ENCODE measurements around the gene CAPN12. TPM values are rescaled to one million over a fixed set of nuclear protein-coding genes. Genes with fewer than 3 reads are reported as not detected.
A peak's percentile ranks its signal among the peaks of the same experiment; 100 is the strongest.

Gene CAPN12
- total RNA-seq, 1 experiment from 2014 or later, result 8.8 TPM

DNA sequence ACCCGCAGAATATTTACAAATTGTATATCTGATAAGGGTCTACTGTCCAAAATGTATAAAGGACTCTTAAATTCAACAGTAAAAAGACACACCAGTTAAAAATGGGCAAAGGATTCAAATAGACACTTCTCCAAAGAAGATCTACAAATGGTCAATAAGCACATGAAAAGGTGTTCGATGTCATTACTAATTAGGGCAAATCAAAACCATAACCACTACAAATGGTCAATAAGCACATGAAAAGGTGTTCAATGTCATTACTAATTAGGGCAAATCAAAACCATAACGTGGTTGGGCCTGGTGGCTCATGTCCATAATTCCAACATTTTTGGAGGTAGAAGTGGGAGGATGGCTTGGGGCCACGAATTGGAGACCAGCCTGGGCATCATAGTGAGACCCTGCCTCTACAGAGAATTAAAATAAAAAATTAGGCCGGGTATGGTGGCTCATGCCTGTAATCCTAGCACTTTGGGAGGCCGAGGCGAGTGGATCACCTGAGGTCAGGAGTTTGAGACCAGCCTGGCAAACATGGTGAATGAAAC is 56.4 kb downstream of the CAPN12 start:
- H3K36me3 ChIP-seq (ENCODE audit: control insufficient read depth in 1 of 2, insufficient read depth in 2 of 2, low read length in 2 of 2), result peaks cover 0 to 17% of the 10 kb centered on the region in 2 experiments; a peak in 2 of 4 replicates
- peaks cover 89% of the 10 kb centered on the region for H3K79me2 ChIP-seq (ENCODE audit: insufficient read depth, low read length)
- H3K9ac ChIP-seq (ENCODE audit: low read length), result peak overlapping the region; percentile 83
- POLR2A ChIA-PET, result no interaction called here
- H4K20me1 ChIP-seq (ENCODE audit: insufficient read depth), result no peaks in the 10 kb centered on the region
- H3K27ac ChIP-seq (ENCODE audit: low read depth, low read length), result peak overlapping the region; percentile 98; the same call in 1 of the 2 replicates
- DNase-seq (ENCODE audit: low read depth, low spot score), result no peak
- TF ChIP-seq, protein P1, sequence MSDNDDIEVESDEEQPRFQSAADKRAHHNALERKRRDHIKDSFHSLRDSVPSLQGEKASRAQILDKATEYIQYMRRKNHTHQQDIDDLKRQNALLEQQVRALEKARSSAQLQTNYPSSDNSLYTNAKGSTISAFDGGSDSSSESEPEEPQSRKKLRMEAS (IDR thresholded peaks at IDR 0.05), result no peak
- TF ChIP-seq POLR2A (IDR thresholded peaks at IDR 0.05; ENCODE audit: borderline replicate concordance, extremely low read depth, insufficient read depth, insufficient read length), result no peak
- no peak for TF ChIP-seq EZH2 (IDR thresholded peaks at IDR 0.05)
- no peak for TF ChIP-seq FOSL1 (IDR thresholded peaks at IDR 0.05; ENCODE audit: low read depth)
- TF ChIP-seq ZFX (IDR thresholded peaks at IDR 0.05), result no peak
- TF ChIP-seq RAD21 (IDR thresholded peaks at IDR 0.05; ENCODE audit: low read depth), result no peak
- TF ChIP-seq CBX3 (IDR thresholded peaks at IDR 0.05; ENCODE audit: low read depth), result no peak
- no peak for TF ChIP-seq JUND (IDR thresholded peaks at IDR 0.05)
- TF ChIP-seq EZH2phosphoT487 (IDR thresholded peaks at IDR 0.05; ENCODE audit: borderline replicate concordance), result no peak
- TF ChIP-seq, protein P2, sequence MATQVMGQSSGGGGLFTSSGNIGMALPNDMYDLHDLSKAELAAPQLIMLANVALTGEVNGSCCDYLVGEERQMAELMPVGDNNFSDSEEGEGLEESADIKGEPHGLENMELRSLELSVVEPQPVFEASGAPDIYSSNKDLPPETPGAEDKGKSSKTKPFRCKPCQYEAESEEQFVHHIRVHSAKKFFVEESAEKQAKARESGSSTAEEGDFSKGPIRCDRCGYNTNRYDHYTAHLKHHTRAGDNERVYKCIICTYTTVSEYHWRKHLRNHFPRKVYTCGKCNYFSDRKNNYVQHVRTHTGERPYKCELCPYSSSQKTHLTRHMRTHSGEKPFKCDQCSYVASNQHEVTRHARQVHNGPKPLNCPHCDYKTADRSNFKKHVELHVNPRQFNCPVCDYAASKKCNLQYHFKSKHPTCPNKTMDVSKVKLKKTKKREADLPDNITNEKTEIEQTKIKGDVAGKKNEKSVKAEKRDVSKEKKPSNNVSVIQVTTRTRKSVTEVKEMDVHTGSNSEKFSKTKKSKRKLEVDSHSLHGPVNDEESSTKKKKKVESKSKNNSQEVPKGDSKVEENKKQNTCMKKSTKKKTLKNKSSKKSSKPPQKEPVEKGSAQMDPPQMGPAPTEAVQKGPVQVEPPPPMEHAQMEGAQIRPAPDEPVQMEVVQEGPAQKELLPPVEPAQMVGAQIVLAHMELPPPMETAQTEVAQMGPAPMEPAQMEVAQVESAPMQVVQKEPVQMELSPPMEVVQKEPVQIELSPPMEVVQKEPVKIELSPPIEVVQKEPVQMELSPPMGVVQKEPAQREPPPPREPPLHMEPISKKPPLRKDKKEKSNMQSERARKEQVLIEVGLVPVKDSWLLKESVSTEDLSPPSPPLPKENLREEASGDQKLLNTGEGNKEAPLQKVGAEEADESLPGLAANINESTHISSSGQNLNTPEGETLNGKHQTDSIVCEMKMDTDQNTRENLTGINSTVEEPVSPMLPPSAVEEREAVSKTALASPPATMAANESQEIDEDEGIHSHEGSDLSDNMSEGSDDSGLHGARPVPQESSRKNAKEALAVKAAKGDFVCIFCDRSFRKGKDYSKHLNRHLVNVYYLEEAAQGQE (IDR thresholded peaks at IDR 0.05; ENCODE audit: low read depth), result no peak
- no peak for TF ChIP-seq EGR1 (IDR thresholded peaks at IDR 0.05; ENCODE audit: low read depth)
- no peak for TF ChIP-seq YY1 (IDR thresholded peaks at IDR 0.05; ENCODE audit: extremely low read depth, insufficient replicate concordance, low read depth, low read length)
- TF ChIP-seq, protein P3, sequence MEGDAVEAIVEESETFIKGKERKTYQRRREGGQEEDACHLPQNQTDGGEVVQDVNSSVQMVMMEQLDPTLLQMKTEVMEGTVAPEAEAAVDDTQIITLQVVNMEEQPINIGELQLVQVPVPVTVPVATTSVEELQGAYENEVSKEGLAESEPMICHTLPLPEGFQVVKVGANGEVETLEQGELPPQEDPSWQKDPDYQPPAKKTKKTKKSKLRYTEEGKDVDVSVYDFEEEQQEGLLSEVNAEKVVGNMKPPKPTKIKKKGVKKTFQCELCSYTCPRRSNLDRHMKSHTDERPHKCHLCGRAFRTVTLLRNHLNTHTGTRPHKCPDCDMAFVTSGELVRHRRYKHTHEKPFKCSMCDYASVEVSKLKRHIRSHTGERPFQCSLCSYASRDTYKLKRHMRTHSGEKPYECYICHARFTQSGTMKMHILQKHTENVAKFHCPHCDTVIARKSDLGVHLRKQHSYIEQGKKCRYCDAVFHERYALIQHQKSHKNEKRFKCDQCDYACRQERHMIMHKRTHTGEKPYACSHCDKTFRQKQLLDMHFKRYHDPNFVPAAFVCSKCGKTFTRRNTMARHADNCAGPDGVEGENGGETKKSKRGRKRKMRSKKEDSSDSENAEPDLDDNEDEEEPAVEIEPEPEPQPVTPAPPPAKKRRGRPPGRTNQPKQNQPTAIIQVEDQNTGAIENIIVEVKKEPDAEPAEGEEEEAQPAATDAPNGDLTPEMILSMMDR (IDR thresholded peaks at IDR 0.05 in 2 of 3, conservative IDR thresholded peaks at IDR 0.05 in 1 of 3; ENCODE audit: borderline replicate concordance in 1 of 3, insufficient read depth in 1 of 3, low read depth in 2 of 3, low read length in 2 of 3), result no peak
- H3K9me3 ChIP-seq (ENCODE audit: control insufficient read depth in 1 of 2, insufficient read depth in 1 of 2, low read depth in 1 of 2, low read length in 2 of 2), result peaks cover 0 to under 1% of the 10 kb centered on the region in 2 experiments; a peak in 1 of 4 replicates
- no peaks in the 10 kb centered on the region for H3K27me3 ChIP-seq (ENCODE audit: insufficient read depth, low read length)
- no peak overlapping the region for H2AFZ ChIP-seq (ENCODE audit: low read depth, low read length, poor library complexity, severe bottlenecking)
- CTCF ChIA-PET, result no interaction called here
- intact Hi-C loops (cut with micrococcal nuclease), result no loop called here
- H3K4me2 ChIP-seq (ENCODE audit: low read length), result peak overlapping the region; percentile 86
- H3K4me1 ChIP-seq (ENCODE audit: control insufficient read depth in 1 of 2, insufficient read depth in 2 of 2, low read length in 2 of 2), result peaks cover 92 to 99% of the 10 kb centered on the region in 2 experiments
- H3K9me2 ChIP-seq (ENCODE audit: insufficient read depth), result no peaks in the 10 kb centered on the region
- RAD21 ChIA-PET (ENCODE audit: low non-redundant PET in 1 of 2, low total read pairs in 2 of 2, uncharacterized antibody in 2 of 2, unreplicated experiment in 2 of 2), result no interaction called here
- no peak overlapping the region for H3K4me3 ChIP-seq (replicated peaks in 1 of 2; ENCODE audit: low read depth in 1 of 2, low read length in 2 of 2)
- BruUV-seq (replicated peaks), result no TSS peak
- no peak for ATAC-seq
